ENCODE results near the gene GPR62. TPM values are rescaled to one million over a fixed set of nuclear protein-coding genes. Genes with fewer than 3 reads are reported as not detected.

Gene GPR62
- total RNA-seq, 2 experiments from 2014 or later, result not detected

GRCh38 chr3:51934139-51934850 lies 20.9 kb upstream of the GPR62 start:
- no peaks in the 10 kb centered on the region for H3K9me3 ChIP-seq (ENCODE audit: low read length)
- H4K20me1 ChIP-seq (ENCODE audit: insufficient read depth, low read length), result no peaks in the 10 kb centered on the region
- peaks cover 80% of the 10 kb centered on the region for H3K36me3 ChIP-seq (ENCODE audit: insufficient read depth, low read length)
- H3K4me3 ChIP-seq (ENCODE audit: low read depth, low read length, poor library complexity, severe bottlenecking), result no peak overlapping the region
- CTCF ChIA-PET (ENCODE audit: unreplicated experiment), result interaction anchor here (0.7 kb wide), 1 partner anchor 9 kb away, joined by 3 read pairs; no protein-coding TSS in a partner anchor
- no peaks in the 10 kb centered on the region for H3K9me2 ChIP-seq (ENCODE audit: insufficient read depth, low read length)
- H2AFZ ChIP-seq (ENCODE audit: low read length), result no peak overlapping the region
- H3K79me2 ChIP-seq (ENCODE audit: insufficient read depth, low read depth, low read length), result no peaks in the 10 kb centered on the region
- no peak overlapping the region for H3K27ac ChIP-seq (ENCODE audit: low read depth, low read length, poor library complexity, severe bottlenecking)
- BruUV-seq (replicated peaks), result no TSS peak
- H3K4me1 ChIP-seq (ENCODE audit: insufficient read depth, low read length, poor library complexity, severe bottlenecking), result no peaks in the 10 kb centered on the region
- POLR2A ChIA-PET, result no interaction called here
- DNase-seq (ENCODE audit: low spot score), result no peak
- intact Hi-C loops (cut with micrococcal nuclease; ENCODE audit: unreplicated experiment), result no loop called here
- H3K4me2 ChIP-seq (ENCODE audit: low read length), result no peak overlapping the region
- TF ChIP-seq CTCF (conservative IDR thresholded peaks at IDR 0.05; ENCODE audit: low read length), result no peak
- no peak for TF ChIP-seq EZH2phosphoT487 (IDR thresholded peaks at IDR 0.05; ENCODE audit: borderline replicate concordance, low read depth, low read length)

GRCh38 chr3:51934991-51935885 lies 19.9 kb upstream of the GPR62 start:
- peaks cover 9% of the 10 kb centered on the region; the same call in 1 of the 2 replicates for H3K79me2 ChIP-seq (ENCODE audit: insufficient read depth, low read depth, low read length)
- H3K9me2 ChIP-seq (ENCODE audit: insufficient read depth, low read length), result no peaks in the 10 kb centered on the region
- BruUV-seq (replicated peaks), result no TSS peak
- CTCF ChIA-PET (ENCODE audit: unreplicated experiment), result no interaction called here
- no peak for DNase-seq (ENCODE audit: low spot score)
- no peak overlapping the region for H3K27ac ChIP-seq (ENCODE audit: low read depth, low read length, poor library complexity, severe bottlenecking)
- peaks cover 6% of the 10 kb centered on the region for H3K4me1 ChIP-seq (ENCODE audit: insufficient read depth, low read length, poor library complexity, severe bottlenecking)
- intact Hi-C loops (cut with micrococcal nuclease; ENCODE audit: unreplicated experiment), result no loop called here
- POLR2A ChIA-PET, result no interaction called here
- H3K9me3 ChIP-seq (ENCODE audit: low read length), result no peaks in the 10 kb centered on the region
- no peak overlapping the region for H3K4me3 ChIP-seq (ENCODE audit: low read depth, low read length, poor library complexity, severe bottlenecking)
- no peaks in the 10 kb centered on the region for H4K20me1 ChIP-seq (ENCODE audit: insufficient read depth, low read length)
- H2AFZ ChIP-seq (ENCODE audit: low read length), result no peak overlapping the region
- H3K36me3 ChIP-seq (ENCODE audit: insufficient read depth, low read length), result peaks cover 85% of the 10 kb centered on the region
- H3K4me2 ChIP-seq (ENCODE audit: low read length), result no peak overlapping the region
- TF ChIP-seq EZH2phosphoT487 (IDR thresholded peaks at IDR 0.05; ENCODE audit: borderline replicate concordance, low read depth, low read length) (no peak), CTCF (conservative IDR thresholded peaks at IDR 0.05; ENCODE audit: low read length) (no peak)

Measured in OCI-LY7 (cell line).